Breast epithelium (tissue), 4 donors: ENCODE data around the gene PRKD2. TPM values are rescaled to one million over a fixed set of nuclear protein-coding genes. Genes with fewer than 3 reads are reported as not detected.

ENCODE experiments used
- DNase-seq, 2 donors: peaks; one replicate each; pipeline ENCODE4 v3.0.0-alpha.2; 2019; ENCODE audit warnings: low spot score in 2 of 2
- H3K27ac ChIP-seq, 2 donors: fragments of 200-600 bp; sonication (generic) in 1 of 2; one replicate each; pipeline ENCODE4 v1.5.1; 2016 to 2019; ENCODE audit warnings: mild to moderate bottlenecking in 1 of 2
- H3K27me3 ChIP-seq, 2 donors: fragments of 200-600 bp; sonication (generic) in 1 of 2; one replicate each; pipeline versions ENCODE4 v1.5.1 to v1.6.0; 2017 to 2019; ENCODE audit warnings: control low read depth in 1 of 2, mild to moderate bottlenecking in 1 of 2
- H3K36me3 ChIP-seq: fragments of 200-600 bp; one replicate; pipeline ENCODE4 v1.5.1; 2019
- H3K4me1 ChIP-seq, 2 donors: fragments of 200-600 bp; sonication (generic); one replicate each; pipeline ENCODE4 v1.5.1; 2016 to 2019; ENCODE audit warnings: control low read depth in 1 of 2
- H3K4me3 ChIP-seq, 3 donors: fragments of 200-600 bp; sonication (generic); 1 replicate in 2 of 3; 2 replicates in 1 of 3; pipeline ENCODE4 v1.5.1; 2016 to 2019; ENCODE audit warnings: mild to moderate bottlenecking in 3 of 3, moderate library complexity in 2 of 3
- H3K9me3 ChIP-seq, 2 donors: fragments of 200-600 bp; sonication (generic) in 1 of 2; one replicate each; pipeline ENCODE4 v1.5.1; 2016 to 2019; ENCODE audit warnings: control low read depth in 1 of 2
- CTCF ChIP-seq, 3 donors: fragments of 450-650 bp; IDR thresholded peaks; one replicate each; pipeline ENCODE4 v1.5.1; 2016 to 2017; ENCODE audit warnings: antibody characterized with exemption in 3 of 3, mild to moderate bottlenecking in 3 of 3, moderate library complexity in 3 of 3
- POLR2A ChIP-seq: fragments of 450-650 bp; IDR thresholded peaks from one replicate; pipeline ENCODE4 v1.6.1; 2016; ENCODE audit warnings: antibody characterized with exemption, mild to moderate bottlenecking, moderate library complexity
- POLR2AphosphoS5 ChIP-seq, 3 donors: sonication (generic); formaldehyde crosslinking; IDR thresholded peaks; one replicate each; pipeline ENCODE4 v1.6.1; 2017; ENCODE audit warnings: antibody characterized with exemption in 3 of 3
- intact Hi-C: fragments of 100-400 bp; cut with DNase I; formaldehyde crosslinking; loops from one replicate; pipeline ENCODE4 v1.15.1; 2023; ENCODE audit warnings: low total_unique reads
- total RNA-seq, 3 donors: library from RNA; depleted of rRNA; stranded (reverse); fragments of >200 nt; gene quantifications; one replicate each; pipeline ENCODE4 v1.1.0, GENCODE V29; 2016

The PRKD2 gene
- total RNA-seq, 3 donors from 2014 or later: 13.1 to 36.7 (median 25.5) TPM

- Histone ChIP-seq H3K9me3 (no peaks in the 10 kb centered on the region), H3K27ac (no peak overlapping the region), H3K4me3 (no peak overlapping the region), H3K36me3 (no peaks in the 10 kb centered on the region), H3K27me3 (no peaks in the 10 kb centered on the region), H3K4me1 (no peaks in the 10 kb centered on the region)
- no peak for DNase-seq
- TF ChIP-seq CTCF (IDR thresholded peaks at IDR 0.05) (no peak), POLR2A (no peak), POLR2AphosphoS5 (IDR thresholded peaks at IDR 0.05) (no peak)
- intact Hi-C loops: no loop called here
These were observed 24.5 kb upstream of the PRKD2 start for GRCh38 chr19:46741447-46741846.

DNA sequence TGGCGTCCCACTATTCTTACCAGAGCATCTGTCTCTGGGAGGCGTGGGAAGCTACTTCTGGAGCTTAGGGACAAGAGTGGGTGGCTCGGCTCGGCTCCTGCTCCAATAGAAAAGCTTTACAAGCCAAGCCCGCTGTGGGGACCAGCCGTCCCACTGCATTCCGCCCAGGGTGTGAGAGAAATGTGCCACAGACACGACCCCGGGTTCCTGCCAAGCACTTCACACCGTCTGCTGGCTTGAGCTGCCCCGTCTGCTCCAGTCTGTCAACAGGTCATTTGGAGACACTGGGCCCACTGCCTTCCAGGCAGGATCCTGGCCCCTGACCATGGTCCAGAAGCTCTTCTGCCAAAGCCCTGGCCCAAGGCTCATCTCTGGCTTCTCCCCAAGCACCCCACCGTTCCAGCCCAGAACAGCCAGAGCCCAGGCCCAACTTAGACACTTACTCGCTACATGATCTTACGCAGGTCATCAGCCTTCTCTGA lies 22.4 kb upstream of the PRKD2 start:
- no peaks in the 10 kb centered on the region for H3K36me3 ChIP-seq
- H3K4me3 ChIP-seq: peak overlapping the region in 1 of 3 donors; percentile 1
- H3K4me1 ChIP-seq: no peaks in the 10 kb centered on the region
- no peak for TF ChIP-seq CTCF (IDR thresholded peaks at IDR 0.05)
- TF ChIP-seq POLR2AphosphoS5 (IDR thresholded peaks at IDR 0.05): peak in 1 of 3 donors; percentile 35
- no peak for TF ChIP-seq POLR2A
- no peaks in the 10 kb centered on the region for H3K27me3 ChIP-seq
- peak overlapping the region; percentile 55 to 68 for H3K27ac ChIP-seq
- H3K9me3 ChIP-seq: no peaks in the 10 kb centered on the region
- peak in 1 of 2 donors; percentile 61 for DNase-seq
- intact Hi-C loops: no loop called here

DNA sequence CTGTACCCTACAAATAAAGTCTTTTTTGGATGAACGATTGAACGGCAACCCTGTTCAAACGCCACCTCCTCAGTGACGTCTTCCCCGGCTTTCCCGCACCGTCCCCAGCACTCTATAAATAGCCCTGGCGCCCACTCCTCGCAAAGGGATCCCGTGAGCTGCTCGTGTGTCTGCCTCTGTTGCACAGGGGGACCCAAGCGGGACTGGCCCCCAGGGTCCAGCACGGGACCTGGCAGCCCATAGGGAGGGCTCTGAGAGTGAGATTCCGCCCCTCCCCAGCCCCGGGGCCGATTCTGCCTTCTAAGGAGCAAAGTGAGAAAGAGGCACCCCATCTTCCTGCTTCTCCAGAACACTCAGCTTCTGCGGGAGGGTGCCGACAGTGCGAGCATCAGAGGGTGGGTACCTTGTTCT lies 20.9 kb upstream of the PRKD2 start:
- H3K9me3 ChIP-seq: no peaks in the 10 kb centered on the region
- TF ChIP-seq POLR2AphosphoS5 (IDR thresholded peaks at IDR 0.05): no peak
- H3K36me3 ChIP-seq: peaks cover 6% of the 10 kb centered on the region
- no peaks in the 10 kb centered on the region for H3K4me1 ChIP-seq
- intact Hi-C loops: no loop called here
- H3K4me3 ChIP-seq: no peak overlapping the region
- DNase-seq: no peak
- peak overlapping the region in 1 of 2 donors; percentile 40 for H3K27ac ChIP-seq
- H3K27me3 ChIP-seq: no peaks in the 10 kb centered on the region

DNA sequence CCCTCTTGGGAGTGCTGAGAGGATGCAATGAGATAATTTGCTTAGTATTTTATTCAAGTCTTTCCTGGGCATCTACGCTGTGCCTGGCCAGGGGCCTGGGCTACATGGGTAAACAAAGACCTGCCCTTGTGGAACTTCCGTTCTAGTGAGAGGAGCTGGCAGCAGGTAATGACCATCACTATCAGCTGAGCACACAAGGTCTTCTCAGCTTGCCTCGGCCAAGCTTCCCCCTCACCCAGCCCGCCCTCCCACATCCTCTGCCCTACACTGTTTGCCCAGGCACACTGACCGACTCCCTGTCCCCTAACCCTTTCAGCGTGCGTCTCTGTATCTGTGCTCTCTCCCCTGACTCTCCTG lies 20.4 kb upstream of the PRKD2 start:
- Histone ChIP-seq H3K4me1 (no peaks in the 10 kb centered on the region), H3K27ac (peak overlapping the region; percentile 17 to 40), H3K9me3 (no peaks in the 10 kb centered on the region), H3K4me3 (no peak overlapping the region), H3K27me3 (no peaks in the 10 kb centered on the region), H3K36me3 (peaks cover 6% of the 10 kb centered on the region)
- TF ChIP-seq POLR2AphosphoS5 (IDR thresholded peaks at IDR 0.05): no peak
- no peak for TF ChIP-seq POLR2A
- TF ChIP-seq CTCF (IDR thresholded peaks at IDR 0.05): no peak
- intact Hi-C loops: no loop called here
- DNase-seq: no peak

GRCh38 chr19:46736531-46737297 lies 19.8 kb upstream of the PRKD2 start:
- no peaks in the 10 kb centered on the region for H3K4me1 ChIP-seq
- no peak overlapping the region for H3K4me3 ChIP-seq
- peak overlapping the region; percentile 17 to 40 for H3K27ac ChIP-seq
- TF ChIP-seq POLR2AphosphoS5 (IDR thresholded peaks at IDR 0.05) (no peak), POLR2A (no peak), CTCF (IDR thresholded peaks at IDR 0.05) (no peak)
- intact Hi-C loops: no loop called here
- H3K36me3 ChIP-seq: peaks cover 6% of the 10 kb centered on the region
- H3K9me3 ChIP-seq: no peaks in the 10 kb centered on the region
- H3K27me3 ChIP-seq: no peaks in the 10 kb centered on the region
- DNase-seq: no peak
